ENCODE results near the gene SUCLG1.

Gene SUCLG1

DNA sequence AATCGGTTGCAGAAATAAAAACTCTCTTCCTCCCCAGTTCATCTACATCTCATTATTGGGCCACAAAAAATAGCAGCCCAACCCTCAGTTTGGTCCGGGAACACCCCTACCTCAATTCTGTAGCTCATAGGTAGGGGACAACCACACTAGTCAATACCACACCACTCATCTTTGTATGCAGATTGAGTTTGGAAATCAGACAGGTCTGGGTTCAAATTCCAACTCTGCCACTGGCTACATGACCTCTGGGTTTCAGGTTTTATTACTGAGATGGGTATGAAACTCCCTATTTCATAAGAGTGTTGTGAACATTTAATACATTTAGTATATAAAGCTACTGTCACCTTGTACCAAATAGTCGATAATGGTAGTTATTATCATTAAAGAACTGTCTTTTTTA is 2.2 kb upstream of the SUCLG1 start:
- no peak for DNase-seq (ENCODE audit: low read depth, low spot score)

DNA sequence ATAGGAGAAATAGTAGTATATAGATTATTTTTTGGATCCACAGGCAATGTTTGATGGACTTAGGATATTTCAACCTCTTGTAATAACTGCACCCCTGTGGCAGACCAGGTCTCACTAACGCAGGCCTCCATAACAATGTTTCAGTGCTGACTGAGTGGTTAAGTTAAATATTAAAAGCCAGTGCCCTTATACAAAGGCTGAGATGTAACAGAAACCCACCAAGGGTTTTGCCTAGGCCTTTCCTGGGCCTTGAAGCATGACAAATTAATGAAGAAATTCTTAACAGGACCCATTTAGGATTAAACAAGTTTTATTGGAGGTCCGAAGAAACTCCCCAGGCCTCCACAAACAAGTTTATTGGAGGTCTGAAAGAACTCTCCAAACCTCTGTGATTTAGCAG is 1.6 kb upstream of the SUCLG1 start:
- no peak for DNase-seq (ENCODE audit: low read depth, low spot score)

DNA sequence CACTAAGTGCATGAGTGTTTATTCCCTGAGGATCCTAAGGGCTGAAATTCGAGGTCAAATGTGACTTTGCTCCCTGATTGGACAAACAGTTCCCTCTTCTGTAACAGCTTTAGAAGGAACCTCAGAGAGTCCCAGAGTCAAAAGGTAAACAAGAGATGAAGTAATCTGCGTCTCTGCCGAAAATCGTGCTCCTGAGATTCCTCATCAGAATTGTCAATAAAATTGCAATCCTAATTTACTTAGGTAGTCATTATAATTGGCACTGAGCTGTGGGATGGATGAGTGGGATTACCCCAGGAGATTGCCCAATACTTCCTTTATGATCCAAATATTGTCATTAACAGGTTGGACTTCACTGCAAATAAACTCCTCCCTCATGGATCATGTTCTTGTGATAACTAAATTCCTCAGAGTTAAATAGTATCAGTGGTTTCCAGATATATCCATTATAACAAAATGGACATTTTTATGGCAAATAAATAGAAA is 907 bp upstream of the SUCLG1 start:
- no peak for DNase-seq (ENCODE audit: low read depth, low spot score)

DNA sequence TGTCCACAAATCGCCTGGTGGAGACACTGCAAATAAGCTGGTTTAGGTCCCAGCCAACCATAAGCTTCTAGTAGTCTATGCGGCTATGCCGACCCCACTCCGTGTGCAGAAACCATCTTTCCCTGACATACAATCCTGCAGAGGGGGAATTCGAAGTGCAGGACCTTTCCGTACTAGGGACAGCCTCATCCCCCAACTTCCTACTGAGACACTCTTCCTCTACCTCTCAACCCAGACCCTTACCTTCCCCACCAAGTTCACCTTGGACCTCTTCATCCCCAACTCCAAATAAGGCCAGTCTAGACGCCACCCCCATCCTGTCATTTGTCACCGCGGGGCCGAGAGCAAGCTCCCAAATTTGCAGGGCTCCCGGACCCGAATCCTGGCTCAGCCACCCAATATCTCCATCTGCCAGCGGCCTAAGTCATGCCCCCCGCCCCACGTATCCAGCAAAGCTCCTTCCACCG is 496 bp downstream of the SUCLG1 start:
- DNase-seq (ENCODE audit: low read depth, low spot score) = no peak

DNA sequence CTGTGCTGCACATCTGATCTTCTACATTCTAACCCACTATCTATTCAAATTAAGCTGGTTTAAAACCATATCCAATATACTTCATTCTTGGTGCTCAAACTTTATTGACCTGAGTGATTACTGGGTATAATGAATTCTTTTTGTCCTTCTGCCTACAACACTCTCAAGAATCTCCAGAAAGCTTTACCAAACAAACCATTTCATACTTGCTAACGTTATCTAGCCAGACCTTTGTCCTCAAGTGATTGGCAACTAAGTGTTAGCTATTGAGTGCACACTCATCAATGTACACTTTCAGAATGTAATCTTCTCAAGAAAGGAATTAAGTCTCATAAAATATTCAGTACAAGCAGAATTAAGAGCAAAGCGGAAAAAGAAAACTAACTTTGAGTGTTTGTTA is 1.4 kb downstream of the SUCLG1 start:
- no peak for DNase-seq (ENCODE audit: low read depth, low spot score)

DNA sequence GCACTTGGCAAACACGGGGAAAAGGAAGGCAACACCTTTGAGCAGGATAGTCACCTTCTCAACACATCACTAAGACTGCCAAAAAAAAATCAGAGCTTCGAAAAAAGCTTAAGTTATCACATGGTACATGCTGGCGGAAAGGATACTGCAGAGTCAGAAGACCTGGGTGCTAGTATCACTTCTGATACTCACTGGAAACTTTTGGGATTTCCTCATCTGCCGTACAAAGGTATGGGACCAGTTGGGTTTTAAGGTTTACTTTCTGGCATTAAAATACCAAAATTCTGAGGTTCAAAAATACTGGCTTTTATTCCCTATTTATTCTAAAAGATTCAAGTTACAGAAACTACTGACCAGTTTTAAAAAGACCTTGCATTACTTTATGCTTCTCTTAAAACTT is 2.9 kb downstream of the SUCLG1 start:
- DNase-seq (ENCODE audit: low read depth, low spot score) = no peak

DNA sequence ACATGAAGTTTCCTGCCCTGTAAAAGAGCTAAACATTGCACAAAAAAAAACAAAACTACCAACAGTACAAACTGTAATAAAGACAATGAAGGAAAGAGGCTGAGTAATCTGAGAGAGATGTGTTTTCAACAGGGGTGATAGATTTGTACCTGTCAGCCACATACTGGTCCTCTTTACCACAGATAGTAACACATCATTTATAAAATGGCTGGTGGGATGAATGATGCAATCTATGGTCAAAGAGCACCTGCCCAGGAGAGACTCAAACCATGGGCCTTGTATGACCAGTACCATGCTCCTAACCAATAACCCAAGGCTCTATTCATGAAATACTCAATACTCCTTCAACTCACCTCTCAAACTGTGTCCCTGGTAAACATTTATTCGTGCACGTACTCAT is 4.5 kb downstream of the SUCLG1 start:
- DNase-seq (ENCODE audit: low read depth, low spot score) = no peak

DNA sequence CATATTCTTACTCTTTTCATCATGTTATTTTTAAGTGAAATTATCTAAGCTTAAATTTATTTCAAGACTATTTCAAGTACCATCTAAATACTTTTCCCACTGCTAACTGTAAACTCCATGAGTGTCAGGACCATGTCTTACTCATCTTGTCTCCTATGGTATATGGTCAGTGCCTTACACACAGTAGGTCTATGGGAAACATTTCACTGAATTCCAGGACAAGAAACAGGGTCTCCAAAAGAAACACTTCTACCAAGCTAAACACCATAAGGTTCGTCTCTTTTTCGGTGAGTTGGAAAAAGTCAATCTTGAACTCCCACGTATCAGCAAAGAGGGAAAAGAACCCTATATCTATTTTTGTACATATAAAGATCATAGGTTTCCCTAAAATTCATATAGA is 6.5 kb downstream of the SUCLG1 start:
- DNase-seq (ENCODE audit: low read depth, low spot score) = no peak

DNA sequence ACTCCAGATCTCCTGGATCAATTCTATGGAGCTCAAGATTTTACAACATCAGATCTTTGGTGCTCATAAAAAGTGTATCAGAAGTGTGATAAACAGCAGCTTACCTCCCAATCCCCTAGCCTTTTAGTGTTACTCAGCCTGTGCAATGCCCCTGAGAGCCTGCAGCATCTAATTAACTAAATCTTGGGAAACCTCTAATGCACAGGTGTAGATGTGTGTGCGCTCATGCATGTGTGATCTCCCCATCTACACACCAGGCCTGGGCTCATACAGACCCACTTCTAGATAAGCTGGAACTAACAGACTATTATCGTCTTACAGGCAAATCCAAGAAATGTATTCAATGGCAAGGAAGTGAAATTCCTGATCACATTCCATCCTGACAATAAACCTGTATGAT is 7.5 kb downstream of the SUCLG1 start:
- no peak for DNase-seq (ENCODE audit: low read depth, low spot score)

DNA sequence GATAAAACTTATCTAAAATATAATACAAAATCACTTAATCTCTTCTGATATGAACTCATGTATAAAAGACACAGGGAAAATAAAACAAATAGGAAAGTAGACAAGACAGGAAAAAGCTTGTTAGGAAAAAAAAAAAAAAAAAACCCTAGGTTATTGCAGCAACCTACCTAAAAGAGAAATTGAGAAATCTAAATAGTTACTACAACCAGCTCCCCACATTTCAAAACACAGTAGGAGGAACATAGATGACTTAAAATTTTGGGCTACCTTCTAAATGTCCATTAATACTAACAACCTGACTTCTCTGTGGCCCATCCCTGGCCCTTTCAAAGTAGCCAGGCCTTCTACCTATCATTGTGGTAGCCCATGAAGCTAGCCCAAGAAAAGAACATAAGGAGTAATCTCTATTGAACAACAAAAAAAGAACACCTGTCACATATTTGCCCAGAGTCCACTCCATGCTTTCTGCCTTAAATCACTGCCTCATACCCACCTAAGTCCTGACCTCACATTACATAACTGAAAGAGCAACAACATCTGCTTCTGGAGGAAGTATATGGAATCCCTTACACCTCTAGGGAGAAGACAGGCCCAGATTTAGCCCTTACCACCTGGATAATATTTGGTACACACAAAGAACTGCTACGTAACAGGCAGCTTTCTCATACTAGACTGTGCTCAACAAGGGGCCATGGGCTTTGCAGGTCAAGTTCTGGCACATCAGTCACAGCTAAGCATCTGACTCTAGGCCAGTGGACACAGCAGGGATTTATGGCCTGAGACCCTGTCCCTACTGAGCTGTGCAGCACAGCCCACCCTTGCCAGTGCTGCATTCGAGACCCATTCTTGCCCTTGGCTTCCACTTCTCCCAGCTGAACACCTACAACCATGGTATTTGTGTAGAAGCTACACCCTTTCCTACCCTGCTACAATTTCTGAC is 8.5 kb downstream of the SUCLG1 start:
- DNase-seq (ENCODE audit: low read depth, low spot score) = no peak

DNA sequence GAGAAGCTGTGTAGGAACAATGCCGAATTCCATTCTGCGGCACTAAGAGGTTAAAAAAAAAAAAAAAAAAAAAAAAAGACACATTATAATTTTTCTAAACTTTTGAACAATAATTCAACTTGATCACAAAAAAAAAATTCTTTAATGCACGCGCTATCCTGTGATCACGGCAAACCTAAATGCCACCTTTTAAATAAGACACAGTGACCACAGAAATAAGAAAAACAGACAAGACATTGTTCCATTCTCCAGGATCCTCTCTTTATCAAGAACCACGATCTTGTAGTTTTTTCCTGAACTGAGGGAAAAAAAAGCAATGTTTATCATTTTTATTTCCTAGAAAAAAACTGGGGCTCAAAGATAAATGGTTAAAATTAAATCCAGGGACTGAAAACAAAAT is 9.4 kb downstream of the SUCLG1 start:
- DNase-seq (ENCODE audit: low read depth, low spot score) = no peak

DNA sequence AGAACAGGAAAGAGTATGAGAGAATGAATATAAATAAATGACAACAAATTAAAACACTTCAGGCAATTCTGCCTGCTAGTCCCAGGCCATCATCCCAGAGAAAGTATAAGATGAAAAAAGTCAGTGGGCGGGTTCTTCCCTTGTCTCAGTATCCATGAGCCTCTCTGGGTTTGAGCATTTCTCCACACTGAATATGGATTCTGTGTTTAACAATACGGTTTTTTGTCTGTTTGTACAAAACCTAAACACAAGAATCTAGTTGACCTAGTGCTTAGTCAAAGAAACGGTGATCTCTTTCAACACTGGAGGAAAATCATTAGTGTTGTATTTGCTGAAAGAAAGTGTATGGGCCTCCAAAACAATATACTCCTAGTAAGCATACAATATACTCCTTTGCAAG is 10.0 kb downstream of the SUCLG1 start:
- DNase-seq (ENCODE audit: low read depth, low spot score) = no peak

DNA sequence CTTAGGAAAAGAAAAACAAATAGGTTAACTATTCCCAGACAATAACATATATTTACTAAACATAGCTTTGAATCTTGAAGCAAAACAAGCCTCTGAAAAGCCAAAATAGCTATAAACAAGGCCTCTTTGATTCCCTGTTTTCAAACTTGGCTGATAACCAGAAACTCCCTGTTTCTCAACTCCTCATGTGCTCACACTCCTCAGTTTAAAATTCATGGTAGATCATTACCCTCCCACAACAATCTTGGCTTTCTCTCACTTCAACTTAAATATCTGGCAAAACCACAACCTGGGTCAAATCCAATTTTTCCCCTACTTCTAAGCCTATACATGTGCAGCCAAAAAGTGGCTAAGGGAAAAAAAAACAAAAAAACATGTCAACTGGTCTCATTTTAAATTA is 15.6 kb downstream of the SUCLG1 start:
- DNase-seq (ENCODE audit: low read depth, low spot score) = no peak

DNA sequence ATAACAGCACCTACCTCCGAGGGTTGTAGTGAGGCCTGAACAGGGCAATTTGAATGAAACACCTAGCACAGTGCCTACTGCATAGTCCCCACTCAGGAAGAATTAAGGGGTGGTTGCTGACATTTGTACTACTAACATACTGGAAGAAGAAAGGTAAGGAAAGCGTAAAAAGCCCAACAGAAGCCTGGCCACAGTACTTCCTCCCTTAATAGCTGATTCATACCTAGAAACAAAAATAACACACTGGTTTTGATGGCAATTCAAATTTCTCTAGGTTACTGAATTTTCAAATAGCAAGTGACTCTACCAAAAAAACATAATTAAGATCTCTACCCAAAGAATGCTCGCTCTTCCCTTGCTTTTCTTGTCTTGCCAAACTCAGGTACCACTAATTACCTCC is 16.2 kb downstream of the SUCLG1 start:
- no peak for DNase-seq (ENCODE audit: low read depth, low spot score)

DNA sequence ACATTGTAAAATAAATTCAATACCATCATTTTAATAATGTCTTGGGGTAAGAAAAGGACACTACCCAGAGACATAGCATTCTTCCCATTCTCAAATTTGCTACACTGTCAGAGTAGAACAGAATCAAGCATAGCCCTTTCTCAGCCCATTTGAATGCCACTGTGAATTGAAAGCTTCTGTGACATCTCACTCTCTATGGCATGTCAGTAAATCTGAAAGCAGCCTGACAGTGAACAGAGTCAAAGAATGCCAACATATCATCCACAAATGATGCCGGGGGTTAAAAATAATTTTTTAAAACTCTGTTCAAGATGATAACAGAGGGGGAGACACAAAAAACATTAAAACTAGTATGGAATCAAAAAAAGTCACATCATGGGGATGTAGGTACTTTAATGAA is 17.6 kb downstream of the SUCLG1 start:
- DNase-seq (ENCODE audit: low read depth, low spot score) = no peak

DNA sequence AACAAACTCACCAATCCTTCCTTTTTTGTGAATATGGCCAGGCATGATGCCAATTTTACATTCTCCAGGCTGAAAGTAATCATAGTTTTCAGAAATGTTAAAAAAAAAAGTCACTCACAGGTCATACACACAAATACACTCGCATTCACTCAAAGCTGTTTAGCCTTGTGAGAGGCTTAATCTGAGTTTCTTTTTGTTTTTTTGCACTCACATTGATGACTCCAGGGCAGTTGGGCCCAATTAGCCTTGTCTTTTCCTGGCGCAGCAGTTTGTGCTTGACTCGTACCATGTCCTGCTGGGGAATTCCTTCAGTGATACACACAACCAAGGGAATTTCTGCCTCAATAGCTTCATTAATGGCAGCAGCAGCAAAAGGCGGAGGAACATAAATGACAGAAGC is 18.0 kb downstream of the SUCLG1 start:
- DNase-seq (ENCODE audit: low read depth, low spot score) = no peak

DNA sequence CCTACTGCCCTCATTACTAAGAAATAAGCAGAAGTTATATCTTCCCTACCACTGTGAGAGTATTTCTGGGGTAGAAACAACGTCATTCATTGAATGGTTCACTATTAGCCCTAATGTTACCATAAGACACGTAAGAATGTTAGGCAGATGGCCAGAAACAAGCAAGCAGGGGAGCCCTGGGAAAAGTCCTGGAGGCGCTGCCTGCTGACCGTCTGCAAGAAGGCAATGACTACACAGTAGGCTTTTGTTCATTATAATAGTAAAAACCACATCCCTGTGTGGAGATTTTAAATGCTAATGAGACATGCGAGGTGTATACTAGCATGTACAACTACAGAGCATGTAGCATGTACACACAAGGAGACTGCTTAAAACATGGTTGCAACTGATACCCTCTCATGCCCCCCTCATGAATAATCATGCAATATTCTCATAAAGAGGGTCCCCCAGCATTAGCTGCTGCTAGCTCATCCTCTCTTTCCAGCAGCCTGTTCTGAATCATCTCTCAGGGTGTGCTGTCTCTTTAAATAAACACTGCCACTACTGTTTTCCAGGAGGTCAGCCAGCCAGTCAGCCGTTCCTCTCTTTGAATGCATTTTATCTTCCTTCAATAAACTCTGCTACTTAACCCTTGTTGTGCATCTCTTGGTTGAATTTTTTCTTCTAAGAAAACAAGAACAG is 23.6 kb downstream of the SUCLG1 start:
- DNase-seq (ENCODE audit: low read depth, low spot score) = no peak

DNA sequence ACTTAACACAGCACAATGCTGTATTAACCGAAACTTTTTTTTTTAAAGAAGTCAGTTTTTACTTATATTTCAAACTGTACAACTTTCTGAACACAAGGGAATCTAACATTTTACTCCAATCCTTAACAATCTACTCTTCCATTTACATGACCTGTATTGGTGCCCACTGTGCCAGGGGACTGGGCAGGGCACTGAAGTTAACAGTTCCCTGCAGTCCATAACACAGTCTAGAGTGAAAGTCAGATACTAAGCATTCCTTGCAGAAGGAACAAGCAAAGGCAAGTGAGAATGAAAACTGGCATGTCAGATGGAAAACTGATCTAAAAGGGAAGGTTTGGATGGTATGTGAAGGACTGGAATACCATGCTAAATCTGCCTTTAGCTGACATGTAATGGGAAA is 29.8 kb downstream of the SUCLG1 start:
- DNase-seq (ENCODE audit: low read depth, low spot score) = no peak

DNA sequence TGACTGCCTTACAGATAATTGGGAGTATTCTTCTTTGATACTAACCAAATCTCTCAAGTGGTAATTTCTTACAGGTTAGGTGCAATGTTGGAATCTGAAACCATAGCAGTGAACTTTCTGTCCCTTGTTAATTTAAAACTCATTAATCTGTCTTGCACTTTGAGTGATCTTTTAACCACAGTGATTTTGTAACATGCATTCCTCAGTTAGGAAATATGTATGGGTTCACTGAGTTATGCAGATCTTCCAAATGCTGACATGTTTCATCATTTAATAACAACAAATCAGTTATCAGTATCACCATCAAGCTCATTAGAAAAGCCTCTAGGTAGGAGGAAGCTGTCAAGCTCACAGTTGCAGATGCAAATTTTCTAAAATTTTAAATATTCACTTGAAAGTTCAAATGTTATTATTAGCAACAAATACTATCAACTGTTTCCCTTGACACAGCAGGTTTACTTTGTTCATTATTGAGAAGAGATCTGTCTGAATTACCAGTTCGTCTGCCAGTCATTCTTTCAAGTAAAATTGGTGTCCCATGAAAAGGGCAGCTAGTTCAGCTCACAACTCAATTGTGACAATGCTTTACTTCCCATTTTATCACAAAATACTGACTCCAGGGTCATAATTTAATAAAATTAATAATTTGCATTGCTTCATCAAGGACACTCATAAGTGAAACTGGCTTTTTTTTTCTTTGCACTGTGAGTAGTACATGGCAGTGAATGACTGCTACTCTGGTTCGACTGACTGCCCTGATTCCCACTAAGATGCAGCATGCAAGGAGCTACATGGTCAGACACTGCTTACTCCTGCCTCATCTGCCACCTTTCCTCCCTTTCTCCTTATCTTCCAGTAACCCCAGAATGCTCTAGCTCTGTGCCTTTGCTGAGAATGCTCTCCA is 31.6 kb downstream of the SUCLG1 start:
- DNase-seq (ENCODE audit: low read depth, low spot score) = no peak

DNA sequence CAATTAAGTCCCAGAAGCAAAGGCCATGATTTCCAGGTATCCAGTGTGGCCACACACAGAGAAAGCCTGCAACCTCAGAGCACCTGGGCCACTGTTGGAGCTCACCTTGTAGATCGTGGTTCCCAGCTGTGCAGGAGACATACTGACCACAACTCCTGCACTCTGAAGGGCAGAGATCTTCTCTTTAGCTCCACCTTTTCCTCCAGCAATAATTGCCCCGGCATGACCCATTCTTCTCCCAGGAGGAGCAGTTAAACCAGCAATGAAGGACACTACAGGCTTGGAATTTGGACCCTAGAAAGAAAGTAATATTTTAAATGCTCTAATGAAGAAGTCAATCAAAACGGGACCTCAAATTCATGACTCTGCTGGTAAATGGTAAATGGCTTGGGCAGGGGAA is 33.8 kb downstream of the SUCLG1 start:
- no peak for DNase-seq (ENCODE audit: low read depth, low spot score)

DNA sequence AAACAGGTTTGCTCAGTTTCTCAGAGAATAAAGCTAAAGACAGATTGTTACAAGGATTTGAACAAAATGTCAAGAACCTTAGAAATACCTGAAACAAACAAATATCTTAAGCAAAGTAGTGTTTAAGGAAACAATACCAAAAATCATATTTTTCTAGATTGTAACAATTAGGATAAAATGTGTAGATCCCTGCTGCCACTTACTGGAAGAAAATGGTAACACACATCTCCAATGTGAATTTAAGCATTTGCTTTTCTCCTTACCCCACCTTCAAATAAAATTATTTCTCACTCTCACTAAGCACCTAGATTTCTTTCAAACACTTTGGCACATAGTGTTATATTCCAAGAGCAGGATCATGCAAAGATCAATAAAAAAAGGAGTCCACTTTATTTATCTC is 34.9 kb downstream of the SUCLG1 start:
- DNase-seq (ENCODE audit: low read depth, low spot score) = no peak

DNA sequence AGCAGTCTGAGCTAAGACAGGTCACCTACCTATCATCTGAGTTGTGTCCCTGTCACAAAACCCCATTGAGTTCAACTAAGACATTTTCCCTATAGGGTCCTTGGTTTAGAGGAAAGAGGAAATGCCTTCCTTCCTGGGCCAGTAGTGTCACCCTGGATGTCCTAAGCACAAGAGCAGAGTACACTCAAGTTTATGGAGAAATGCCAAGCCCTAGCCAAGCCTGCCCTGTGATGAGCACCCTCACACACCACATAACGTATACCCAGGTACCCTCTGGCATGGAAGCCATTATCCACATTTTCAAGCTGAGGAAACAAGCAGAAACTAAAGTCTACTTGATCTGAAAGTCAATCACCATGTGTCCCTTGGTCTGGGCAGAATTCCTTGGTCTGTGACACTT is 37.3 kb downstream of the SUCLG1 start:
- no peak for DNase-seq (ENCODE audit: low read depth, low spot score)

Data from iPS DF 19.7 (cell line).